Globus pallidus (tissue), 1 donor: ENCODE results near the gene ERRFI1.

Experiments used
- DNase-seq: peaks from one replicate; pipeline ENCODE4 v3.0.0-alpha.2; 2015; ENCODE audit warnings: low spot score

Gene ERRFI1

DNA sequence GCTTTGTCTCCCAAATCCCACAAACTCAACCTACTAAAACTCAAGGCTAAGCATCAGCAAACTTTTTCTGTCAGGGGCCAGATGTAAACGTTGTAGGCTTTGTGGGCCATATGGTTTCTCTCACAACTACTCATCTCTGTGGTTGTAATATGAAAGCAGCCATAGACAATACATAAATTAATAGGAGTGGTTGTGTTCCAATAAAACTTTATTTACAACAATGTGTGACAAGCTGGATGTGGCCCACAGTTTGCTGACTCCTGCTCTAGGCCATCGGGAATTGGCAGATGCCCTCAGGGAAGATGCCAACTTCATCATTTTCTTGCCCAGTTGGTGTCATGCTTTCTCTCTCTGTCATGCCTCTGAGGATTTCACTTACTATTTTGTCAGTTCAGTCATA is 17.5 kb upstream of the ERRFI1 start:
- no peak for DNase-seq

DNA sequence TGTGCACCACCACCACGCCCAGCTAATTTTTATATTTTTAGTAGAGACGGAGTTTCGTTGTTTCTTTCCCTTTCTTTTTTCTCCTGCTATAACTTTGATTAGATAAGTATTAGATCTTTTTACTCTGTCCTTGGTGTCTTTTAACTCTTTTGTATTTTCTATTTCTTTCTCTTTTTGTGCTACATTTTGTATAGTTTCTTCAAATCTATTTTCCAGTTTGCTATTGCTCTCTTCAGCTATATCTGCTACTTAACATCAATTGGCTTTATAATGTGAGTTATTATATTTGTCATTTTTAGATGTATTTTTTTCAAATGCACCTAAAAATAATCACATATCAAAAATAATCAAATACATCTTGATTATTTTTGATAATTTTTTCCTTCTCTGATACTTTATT is 16.0 kb upstream of the ERRFI1 start:
- no peak for DNase-seq

DNA sequence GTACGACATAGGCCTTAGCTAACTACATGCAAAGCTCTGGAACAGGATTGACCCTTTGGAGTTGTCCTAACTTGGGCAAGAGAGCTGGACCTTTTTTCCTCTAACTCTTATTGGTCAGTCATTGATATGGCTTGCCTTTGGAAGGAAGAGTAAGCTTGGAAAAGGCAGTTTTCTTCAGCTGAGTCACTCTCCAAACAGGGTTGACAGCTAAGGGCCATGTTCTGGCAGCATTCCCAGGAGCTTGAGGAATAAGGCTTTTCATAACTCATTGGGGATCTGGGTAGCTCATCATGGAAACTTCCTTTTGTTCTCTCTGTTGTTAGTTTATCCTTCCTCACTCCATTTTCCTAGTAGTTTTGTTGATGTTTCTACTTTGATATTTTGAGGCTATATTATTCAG is 14.5 kb upstream of the ERRFI1 start:
- no peak for DNase-seq

DNA sequence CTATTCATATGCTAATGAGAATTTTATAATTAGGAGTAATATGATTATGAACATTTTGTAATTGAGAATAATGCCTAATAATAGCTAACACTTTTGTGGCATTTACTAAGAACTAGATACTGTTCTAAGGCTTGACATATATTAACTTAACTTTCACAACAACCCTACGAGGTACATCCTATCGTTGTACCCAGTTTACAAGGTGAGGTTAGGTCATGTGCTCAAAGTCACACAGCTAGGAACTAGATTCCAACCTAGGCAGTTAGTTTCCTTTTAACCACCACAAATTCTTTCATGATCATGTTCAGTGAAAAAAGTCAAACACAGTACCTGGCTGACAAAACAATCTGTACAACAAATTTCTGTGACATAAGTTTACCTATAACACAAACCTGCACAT is 13.0 kb upstream of the ERRFI1 start:
- no peak for DNase-seq

DNA sequence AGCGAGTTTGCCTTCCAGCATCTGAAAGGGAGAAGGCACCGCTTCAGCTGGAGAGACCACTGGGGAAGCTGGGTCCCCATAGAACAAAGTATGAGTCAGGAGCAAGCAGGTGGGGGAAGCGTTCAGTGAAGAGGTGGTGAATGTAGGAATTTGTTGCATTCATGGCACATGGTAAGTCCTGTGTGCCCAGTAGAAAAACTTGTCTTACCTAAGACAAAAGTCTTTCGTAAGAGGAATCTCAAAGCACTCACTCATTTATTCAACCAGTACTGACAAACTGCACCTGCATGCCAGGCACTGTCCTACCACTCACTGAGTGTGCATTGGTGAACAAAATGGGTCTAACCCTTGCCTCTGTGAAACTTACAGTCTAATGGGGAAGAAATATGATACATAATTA is 9.2 kb upstream of the ERRFI1 start:
- no peak for DNase-seq

DNA sequence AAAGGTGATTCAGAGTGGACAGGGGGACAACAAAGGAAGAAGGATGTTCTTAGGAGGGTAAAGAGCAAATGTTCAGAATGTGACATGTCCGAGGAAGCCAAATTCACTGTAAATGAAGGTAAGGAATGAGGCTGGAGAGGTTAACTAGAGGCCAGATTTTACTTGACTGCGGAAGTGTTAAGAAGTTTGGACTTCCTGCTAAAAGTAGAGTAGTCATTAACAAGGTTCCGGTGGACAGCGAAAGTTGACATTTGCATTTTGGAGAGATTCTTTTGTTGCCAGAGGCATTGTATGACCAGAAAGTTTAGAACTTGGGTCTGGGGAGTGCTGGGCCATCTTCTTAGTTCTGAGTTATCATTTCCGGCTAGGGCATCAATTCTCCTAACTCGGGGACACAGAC is 7.2 kb upstream of the ERRFI1 start:
- DNase-seq, result no peak

DNA sequence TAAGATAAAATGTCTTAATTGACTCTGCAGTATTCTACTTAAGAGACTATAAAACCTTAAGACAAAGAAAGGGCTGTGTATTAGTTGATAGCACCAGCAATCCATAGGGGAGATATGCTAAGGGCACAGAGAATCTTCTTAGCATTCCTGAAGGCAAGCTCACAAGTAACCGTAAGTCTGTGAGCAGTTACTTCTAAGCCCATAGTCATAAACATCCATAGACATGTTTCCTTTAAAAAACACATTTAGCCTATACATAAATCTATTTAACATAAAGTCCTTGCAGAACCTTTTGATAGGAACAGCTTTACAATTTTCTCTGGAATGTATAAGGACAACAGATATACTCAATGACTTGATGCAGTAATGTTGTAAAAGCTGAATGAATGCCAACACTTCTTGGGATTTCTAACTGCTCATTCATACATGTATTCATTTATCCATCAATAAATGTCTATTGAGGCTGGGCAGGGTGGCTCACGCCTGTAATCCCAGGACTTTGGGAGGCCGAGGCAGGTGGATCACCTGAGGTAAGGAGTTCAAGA is 6.3 kb upstream of the ERRFI1 start:
- DNase-seq, result no peak

DNA sequence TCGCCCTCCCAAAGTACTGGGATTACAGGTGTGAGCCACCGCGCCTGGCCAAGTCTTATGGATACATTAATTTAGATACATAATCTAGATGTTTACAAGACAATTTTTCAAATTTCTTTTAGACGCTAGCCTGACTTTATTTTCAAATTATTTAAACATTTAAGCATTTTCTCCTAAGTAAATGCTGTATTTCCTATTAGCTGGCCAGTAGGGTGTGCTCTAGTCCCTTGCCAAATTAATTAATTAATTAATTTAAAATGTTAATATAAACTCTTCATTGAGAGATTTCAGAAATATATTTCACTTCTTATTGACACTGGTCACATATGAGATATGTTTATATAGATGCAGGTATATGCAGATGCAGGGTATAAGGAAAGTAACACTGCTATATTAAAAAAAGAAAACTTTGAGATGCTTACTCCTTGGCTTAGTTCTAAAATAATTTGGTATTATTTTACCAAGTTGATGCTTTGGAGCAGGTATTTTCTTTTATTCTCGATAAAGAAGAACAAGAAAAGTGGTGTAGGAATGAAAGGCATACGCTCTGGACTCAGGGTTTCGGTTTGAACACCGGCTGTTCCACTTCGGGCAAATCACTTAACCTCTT is 5.2 kb upstream of the ERRFI1 start:
- peak; percentile 37 for DNase-seq

DNA sequence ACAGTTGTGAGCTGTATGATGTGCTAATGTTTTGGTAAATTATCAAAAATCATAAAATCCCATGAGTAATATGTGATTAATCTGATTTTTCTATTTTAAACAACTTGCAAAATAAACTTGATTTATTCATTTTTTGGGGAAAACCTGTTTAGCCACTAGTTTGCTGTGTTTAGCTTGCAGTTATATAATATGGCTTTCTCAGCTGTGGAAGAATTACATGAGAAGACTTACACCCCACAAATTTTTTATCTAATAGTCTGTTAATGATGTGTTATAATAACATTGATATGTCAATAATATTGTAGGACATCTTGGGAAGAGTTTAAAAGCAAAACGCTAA is 2.4 kb upstream of the ERRFI1 start:
- DNase-seq, result no peak

DNA sequence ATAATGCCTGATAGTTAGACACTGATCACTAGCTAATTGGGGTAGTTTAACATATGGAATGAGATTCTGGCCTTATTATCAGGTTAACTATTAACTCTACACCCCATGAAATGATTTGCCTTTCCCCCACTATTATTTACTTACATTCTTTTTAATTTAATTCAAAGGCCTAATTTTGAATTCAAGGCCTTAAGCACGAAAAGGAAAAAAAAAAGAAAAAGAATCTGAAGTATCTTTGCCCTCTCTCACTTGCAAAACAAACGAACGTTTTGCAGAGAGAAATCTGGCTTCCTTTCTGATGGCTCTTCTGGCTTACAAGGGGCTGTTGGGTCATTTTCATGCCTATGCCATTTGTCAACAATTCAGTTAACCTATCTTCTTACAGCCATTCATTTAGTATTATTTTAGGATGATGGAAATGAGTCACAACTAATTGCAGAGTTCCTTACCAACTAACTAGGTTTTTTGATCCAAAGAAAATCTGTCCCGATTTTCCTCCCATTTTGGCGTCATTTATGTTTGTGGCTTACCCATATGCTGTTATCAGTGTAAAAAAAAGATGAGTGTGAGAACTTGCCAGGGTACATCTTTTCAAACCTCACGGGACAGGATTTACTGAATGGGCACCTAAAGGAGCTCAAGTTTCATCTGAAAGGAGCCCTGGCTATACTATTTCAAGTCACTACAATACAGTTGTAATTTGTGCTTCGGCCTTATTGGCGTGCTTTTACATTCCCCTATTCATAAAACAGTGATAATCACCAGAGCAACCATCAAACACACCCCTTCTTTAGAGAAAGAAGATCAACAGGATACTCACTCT is 1.9 kb upstream of the ERRFI1 start:
- DNase-seq, result no peak

DNA sequence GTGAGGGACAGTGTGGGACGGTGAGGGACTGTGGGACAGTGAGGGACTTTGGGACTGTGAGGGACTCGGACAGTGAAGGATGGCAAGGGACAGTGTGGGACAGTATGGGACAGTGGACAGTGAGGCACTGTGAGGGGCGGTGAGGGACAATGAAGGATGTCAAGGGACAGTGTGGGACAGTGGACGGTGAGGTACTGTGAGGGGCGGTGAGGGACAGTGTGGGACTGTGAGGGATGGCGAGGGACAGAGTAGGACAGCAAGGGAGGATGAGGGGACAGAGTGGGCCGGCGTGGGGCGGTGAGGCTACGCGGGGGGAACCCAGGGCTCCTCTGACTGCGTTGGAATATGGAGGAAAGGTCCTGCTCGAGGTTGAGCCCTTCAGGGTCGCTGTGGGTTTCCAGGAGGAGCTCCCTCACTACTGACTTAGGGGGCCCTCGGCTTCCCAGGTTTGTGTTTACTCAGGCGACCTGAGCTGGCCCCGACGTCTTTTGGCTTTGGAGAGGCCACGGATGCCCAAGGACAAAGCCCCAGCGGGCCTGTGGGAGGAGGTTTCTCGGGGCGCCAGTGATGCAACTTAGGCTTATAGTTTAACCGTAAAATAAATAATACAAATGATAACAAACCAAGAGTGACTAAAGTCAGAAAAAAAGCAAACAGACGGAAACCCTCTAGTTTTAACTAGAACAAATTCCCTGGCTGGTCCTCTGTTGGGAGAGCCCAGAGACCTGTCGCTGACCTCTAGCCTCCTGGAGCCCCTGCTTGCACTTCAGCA is 1.1 kb upstream of the ERRFI1 start:
- DNase-seq, result no peak

DNA sequence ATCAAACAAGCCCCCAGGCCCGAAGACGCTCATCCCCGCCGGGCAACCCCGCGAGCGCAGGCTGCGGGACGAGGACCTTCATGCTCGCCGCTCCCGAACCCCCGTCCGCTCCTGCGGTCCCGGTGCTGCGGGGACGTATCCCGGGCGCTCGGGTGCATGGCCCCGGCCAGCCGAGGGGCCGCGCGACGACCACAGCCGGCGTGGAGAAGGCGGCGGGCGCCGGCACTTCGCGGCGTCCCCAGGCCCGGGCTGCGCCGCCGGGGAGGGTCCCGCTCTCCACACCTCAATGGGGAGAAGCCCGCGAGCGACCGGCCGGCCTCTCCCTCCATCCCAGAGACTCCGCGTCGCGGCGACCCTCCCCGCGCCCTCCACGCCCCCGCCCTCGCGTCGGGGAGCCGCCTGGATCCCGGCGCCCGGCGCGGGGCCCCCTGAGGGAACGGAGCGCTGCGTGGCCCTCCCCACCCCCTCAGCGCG is 401 bp downstream of the ERRFI1 start:
- DNase-seq, result no peak

DNA sequence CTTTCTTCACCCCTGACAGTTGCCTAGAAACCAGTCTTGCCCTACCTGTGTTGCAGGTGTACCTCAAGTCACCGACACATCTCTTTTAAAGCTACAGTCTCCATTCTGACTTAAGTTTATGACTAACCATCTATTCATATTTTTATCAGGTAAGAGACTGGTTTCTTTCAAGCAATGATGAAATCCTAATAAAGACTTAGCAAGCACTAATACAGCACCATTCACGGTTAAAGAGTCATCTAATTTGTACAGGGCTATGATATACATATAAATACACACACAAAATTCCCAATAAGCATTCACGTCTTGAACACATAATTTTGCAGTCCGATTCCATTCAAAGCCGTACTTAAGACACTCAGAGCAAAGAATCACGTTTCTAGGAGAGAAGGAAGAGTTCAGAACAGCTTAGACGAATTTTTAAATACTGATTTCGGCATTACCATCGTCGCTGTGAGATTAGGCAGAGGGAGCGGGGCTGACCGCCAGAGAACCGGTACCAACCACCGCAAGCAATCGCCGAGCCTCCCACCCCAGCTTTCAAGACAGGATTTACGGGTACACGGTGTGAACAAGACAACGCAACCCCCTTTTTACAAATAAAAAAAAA is 943 bp downstream of the ERRFI1 start:
- peak; percentile 30 for DNase-seq

DNA sequence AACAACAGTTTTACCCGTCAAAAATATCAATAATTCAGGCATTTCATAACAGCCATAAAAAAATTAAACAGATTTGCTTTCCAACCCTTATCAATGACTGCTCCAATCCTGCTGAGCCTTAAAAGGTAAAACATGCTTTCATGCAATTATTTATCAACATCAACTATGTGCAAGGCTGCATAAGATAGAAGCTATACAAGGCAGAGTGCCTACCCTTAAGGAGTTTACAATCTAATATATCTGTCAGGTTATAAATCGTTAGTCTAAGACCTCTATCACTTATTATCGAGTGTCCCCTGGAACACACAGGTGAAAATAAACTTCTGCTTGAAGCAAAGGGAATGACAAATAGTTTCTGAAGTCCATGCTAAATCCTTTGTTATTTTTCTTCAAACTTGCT is 1.8 kb downstream of the ERRFI1 start:
- DNase-seq, result no peak

DNA sequence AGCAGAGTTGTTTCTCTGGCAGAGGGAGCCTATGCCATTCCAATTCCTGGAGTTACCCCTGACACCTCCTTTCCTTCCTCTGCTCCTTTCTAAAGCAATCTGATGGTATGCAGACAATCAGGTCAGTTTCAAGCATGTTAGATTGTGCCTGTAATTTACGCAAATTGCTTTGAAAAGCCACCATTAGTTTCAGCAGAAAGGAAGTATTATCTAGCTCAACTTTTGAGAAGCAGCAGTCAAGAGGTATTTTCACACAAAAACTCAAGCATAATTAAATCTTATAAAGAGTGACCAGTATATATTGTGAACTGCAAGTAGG is 2.2 kb downstream of the ERRFI1 start:
- no peak for DNase-seq

DNA sequence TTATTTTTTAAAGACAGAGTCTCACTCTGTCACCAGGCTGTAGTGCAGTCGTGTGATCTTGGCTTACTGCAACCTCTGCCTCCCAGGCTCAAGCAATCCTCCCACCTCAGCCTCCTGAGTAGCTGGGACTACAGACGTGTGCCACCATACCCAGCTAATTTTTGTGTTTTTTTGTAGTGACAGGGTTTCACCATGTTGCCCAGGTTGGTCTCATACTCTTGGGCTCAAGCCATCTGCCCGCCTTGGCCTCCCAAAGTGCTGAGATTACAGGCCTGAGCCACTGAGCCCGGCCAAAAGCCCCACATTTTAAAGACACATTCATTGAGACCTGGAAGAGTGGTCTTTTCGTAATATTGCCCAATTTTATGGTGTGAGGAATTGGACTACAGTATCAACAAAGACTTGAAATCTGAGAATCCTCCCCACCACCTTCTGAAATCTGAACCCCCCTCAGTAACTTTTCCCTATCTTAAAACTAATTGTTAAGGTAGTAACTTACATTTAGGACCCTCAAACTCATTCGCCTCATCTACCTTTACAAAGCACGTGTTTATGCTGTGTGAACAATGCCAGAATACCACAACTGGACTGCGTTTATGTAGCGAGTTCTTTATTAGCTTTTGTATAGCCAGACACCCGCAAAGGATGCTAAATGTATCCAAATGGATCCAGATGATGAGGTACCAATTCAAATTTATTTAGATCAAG is 2.7 kb downstream of the ERRFI1 start:
- DNase-seq, result no peak

DNA sequence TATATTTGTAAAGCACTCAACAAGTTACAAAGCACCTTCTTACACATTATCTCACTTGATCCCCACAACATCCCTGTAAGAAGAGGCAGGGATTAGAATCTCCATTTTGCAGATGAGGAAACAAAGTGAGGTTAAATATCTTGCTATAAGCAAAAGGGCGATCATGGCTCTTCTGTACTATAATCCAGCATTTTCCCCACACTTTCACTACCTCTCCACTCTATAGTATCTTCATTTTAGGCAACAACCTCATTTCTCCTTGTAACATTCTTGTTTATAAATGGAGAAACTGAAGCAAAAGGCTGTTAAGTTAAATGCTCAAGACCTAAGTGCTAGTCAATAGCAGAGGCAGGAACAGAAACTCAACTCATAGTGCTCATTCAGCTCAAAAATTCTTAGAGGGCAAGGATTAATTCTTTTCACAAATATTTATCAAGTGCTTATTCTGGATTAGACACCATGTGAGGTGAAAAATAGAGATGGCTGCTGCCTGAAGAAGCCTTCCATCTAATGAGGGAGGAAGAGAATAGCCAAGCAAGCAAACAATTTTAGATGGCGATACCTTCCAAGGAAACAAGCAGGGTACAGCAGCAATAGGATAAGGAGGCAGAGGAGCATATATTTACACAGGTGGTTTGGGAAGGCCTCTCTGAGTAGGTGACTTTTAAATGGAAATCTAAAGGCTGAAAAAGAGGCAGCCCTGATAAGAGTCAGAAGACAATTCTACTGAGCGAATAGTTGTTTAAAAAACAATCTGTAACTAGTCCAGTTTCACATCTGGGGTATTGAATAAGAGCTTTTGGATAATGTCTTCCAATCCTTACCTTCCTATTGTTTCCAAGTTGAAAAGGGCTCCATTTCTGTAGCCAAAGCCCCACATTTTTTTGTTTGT is 3.5 kb downstream of the ERRFI1 start:
- DNase-seq, result no peak

DNA sequence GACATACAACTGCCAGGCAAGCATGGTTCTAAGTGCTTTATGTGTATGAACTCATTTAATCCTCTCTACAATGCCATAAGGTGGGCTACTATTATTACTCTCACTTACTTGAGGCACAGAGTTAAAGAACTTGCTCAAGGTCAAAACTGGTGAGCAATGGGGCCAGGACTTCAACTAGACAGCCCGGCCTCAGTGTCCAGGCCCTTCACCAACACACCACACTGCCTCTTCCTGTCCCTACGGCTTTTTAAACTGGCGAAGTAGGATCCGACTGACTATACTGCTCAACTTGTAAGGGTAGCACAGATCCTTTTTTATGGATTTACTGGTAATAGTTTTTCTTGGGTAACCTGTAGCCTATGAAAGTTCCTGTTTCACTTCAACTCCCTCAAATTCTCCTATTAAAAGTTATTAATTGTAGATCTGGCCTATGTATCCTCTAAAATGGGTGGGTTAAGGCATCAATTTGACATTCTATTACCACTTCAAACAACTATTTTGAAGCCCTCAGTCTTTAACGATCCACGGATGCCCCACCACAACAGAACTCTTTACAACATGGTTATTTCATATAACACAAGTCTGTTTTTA is 4.3 kb downstream of the ERRFI1 start:
- DNase-seq, result peak; percentile 14

DNA sequence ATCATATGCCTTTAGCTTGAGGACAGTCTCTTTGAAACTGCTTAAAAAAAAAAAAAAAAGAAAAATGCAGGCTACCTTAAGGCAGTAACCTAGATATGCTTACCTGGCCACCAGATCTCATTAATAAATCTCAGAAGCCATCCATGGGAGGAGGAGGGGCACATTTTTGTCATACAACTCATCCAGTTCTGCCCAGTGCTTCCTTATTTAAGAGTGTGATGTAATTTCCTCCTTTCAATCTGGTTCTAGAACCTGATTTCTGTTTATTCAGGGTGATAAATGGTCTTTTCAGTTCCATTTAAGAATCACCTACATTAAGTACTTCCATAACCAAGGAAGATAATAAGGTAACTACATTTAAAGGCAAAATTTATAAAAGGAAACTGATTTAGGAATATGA is 6.1 kb downstream of the ERRFI1 start:
- peak; percentile 17 for DNase-seq

DNA sequence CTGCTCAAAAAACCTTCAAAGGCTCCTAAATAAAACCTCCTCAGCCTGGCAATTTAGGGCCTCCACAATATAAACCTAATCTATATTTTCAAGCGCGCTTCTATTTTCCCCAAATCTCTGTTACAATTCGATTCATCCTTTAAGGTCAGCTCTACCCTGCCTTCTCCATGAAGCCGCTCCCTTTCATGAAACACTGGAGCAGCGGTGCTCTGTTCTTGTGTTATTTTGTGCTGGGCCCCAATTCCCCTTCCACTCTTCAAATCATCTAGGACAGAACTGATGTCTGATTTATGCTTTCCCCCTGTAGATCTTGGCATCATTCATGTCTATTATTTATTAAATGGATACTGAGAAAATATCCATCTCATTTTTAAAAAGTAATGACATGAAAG is 6.9 kb downstream of the ERRFI1 start:
- peak; percentile 19 for DNase-seq
